Astrocyte (in vitro differentiated cells and primary cell): Measurements from ENCODE around the gene MBD5. TPM values are rescaled to one million over a fixed set of nuclear protein-coding genes. Genes with fewer than 3 reads are reported as not detected.

Experiments used
- DNase-seq: peaks from one replicate; pipeline ENCODE4 v3.0.0-alpha.2; 2010; ENCODE audit warnings: low read depth
- FAIRE-seq: peaks from 2 replicates; lab custom pipeline; 2011; peaks lifted over from hg19 to GRCh38; lab: Jason Lieb, UNC
- H2AFZ ChIP-seq: 2 replicates; pipeline ENCODE4 v1.6.0; 2012; ENCODE audit warnings: low read depth, low read length, inconsistent platforms
- H3K27ac ChIP-seq: 2 replicates; pipeline ENCODE4 v1.5.1; 2011; ENCODE audit warnings: low read depth, low read length, inconsistent platforms
- H3K27me3 ChIP-seq: 2 replicates; pipeline ENCODE4 v1.6.0; 2011; ENCODE audit warnings: low read length, inconsistent platforms; ENCODE audit not compliant: insufficient read depth
- H3K36me3 ChIP-seq: 2 replicates; pipeline ENCODE4 v1.5.1; 2011; ENCODE audit warnings: low read length, inconsistent platforms; ENCODE audit not compliant: insufficient read depth
- H3K4me1 ChIP-seq: 2 replicates; pipeline ENCODE4 v1.5.1; 2011; ENCODE audit warnings: low read length, inconsistent platforms; ENCODE audit not compliant: insufficient read depth
- H3K4me2 ChIP-seq: 2 replicates; pipeline ENCODE4 v1.6.0; 2012; ENCODE audit warnings: low read length, inconsistent platforms
- H3K4me3 ChIP-seq: 2 replicates; pipeline ENCODE4 v1.5.1; 2011; ENCODE audit warnings: low read depth, mild to moderate bottlenecking, low read length, inconsistent platforms; ENCODE audit not compliant: insufficient read depth
- H3K79me2 ChIP-seq: 2 replicates; pipeline ENCODE4 v1.6.0; 2012; ENCODE audit warnings: mild to moderate bottlenecking, low read length, inconsistent platforms; ENCODE audit not compliant: insufficient read depth
- H3K9ac ChIP-seq: 2 replicates; pipeline ENCODE4 v1.6.0; 2012; ENCODE audit warnings: mild to moderate bottlenecking, low read length, inconsistent platforms
- H3K9me3 ChIP-seq: 2 replicates; pipeline ENCODE4 v1.5.1; 2012; ENCODE audit warnings: low read depth, mild to moderate bottlenecking, low read length, inconsistent platforms; ENCODE audit not compliant: insufficient read depth
- H4K20me1 ChIP-seq: 2 replicates; pipeline ENCODE4 v1.6.0; 2012; ENCODE audit warnings: low read length, inconsistent platforms; ENCODE audit not compliant: insufficient read depth
- H3K27ac Mint-ChIP-seq: one replicate; pipeline ENCODE4 v1.8.0; 2021; ENCODE audit warnings: mild to moderate bottlenecking, mixed read lengths; ENCODE audit not compliant: unreplicated experiment
- H3K27me3 Mint-ChIP-seq: one replicate; pipeline ENCODE4 v1.8.0; 2021; ENCODE audit warnings: low read depth, mixed read lengths; ENCODE audit not compliant: unreplicated experiment
- H3K36me3 Mint-ChIP-seq: one replicate; pipeline ENCODE4 v1.8.0; 2021; ENCODE audit warnings: low read depth, mixed read lengths; ENCODE audit not compliant: unreplicated experiment
- H3K4me1 Mint-ChIP-seq: one replicate; pipeline ENCODE4 v1.8.0; 2021; ENCODE audit warnings: low read depth, mixed read lengths; ENCODE audit not compliant: unreplicated experiment
- H3K4me3 Mint-ChIP-seq: one replicate; pipeline ENCODE4 v1.8.0; 2021; ENCODE audit warnings: mild to moderate bottlenecking, moderate library complexity, mixed read lengths; ENCODE audit not compliant: unreplicated experiment
- H3K9me3 Mint-ChIP-seq: one replicate; pipeline ENCODE4 v1.8.0; 2021; ENCODE audit warnings: mild to moderate bottlenecking, mixed read lengths; ENCODE audit not compliant: unreplicated experiment
- CTCF ChIP-seq: IDR thresholded peaks from 2 replicates; pipeline ENCODE4 v1.5.1; 2011; ENCODE audit warnings: low read depth, mild to moderate bottlenecking, inconsistent platforms, low read length, moderate library complexity; ENCODE audit not compliant: insufficient read depth
- EZH2 ChIP-seq: IDR thresholded peaks from 2 replicates; pipeline ENCODE4 v1.6.1; 2012; ENCODE audit warnings: mild to moderate bottlenecking, low read length, inconsistent platforms; ENCODE audit not compliant: insufficient read depth
- total RNA-seq: library from RNA; stranded (reverse); gene quantifications from 2 replicates; pipeline ENCODE4 v1.2.1, GENCODE V29; 2021

Gene MBD5
- total RNA-seq, 1 donor from 2014 or later: 53.6 TPM

- peaks cover 17% of the 10 kb centered on the region for H3K4me1 Mint-ChIP-seq
- Histone ChIP-seq H3K4me1 (no peaks in the 10 kb centered on the region), H3K36me3 (no peaks in the 10 kb centered on the region), H3K27ac (no peak overlapping the region), H4K20me1 (peaks cover 23% of the 10 kb centered on the region), H3K4me3 (no peak overlapping the region), H3K27me3 (no peaks in the 10 kb centered on the region), H2AFZ (no peak overlapping the region), H3K79me2 (peaks cover 6% of the 10 kb centered on the region), H3K4me2 (no peak overlapping the region), H3K9ac (no peak overlapping the region), H3K9me3 (no peaks in the 10 kb centered on the region)
- H3K27me3 Mint-ChIP-seq: no peaks in the 10 kb centered on the region
- no peaks in the 10 kb centered on the region for H3K9me3 Mint-ChIP-seq
- DNase-seq (no peak), FAIRE-seq (no peak)
- H3K4me3 Mint-ChIP-seq: no peak overlapping the region
- TF ChIP-seq CTCF: no peak
- H3K27ac Mint-ChIP-seq: no peak overlapping the region
- H3K36me3 Mint-ChIP-seq: peaks cover 9% of the 10 kb centered on the region
These were observed 23.4 kb downstream of the MBD5 start for GRCh38 chr2:148044322-148044721.

GRCh38 chr2:148046802-148047201, 25.9 kb downstream of the MBD5 start:
- no peaks in the 10 kb centered on the region for H3K36me3 Mint-ChIP-seq
- FAIRE-seq: no peak
- TF ChIP-seq EZH2 (no peak), CTCF (no peak)

GRCh38 chr2:148048475-148049221, 27.8 kb downstream of the MBD5 start:
- no peaks in the 10 kb centered on the region for H3K27me3 ChIP-seq
- H3K36me3 Mint-ChIP-seq: no peaks in the 10 kb centered on the region
- H3K4me3 ChIP-seq: no peak overlapping the region
- no peak for TF ChIP-seq CTCF
- H2AFZ ChIP-seq: no peak overlapping the region
- no peaks in the 10 kb centered on the region for H3K4me1 ChIP-seq
- no peak overlapping the region for H3K4me3 Mint-ChIP-seq
- no peak overlapping the region for H3K9ac ChIP-seq
- DNase-seq (peak; percentile 74), FAIRE-seq (no peak)
- no peaks in the 10 kb centered on the region for H3K36me3 ChIP-seq
- no peaks in the 10 kb centered on the region for H3K27me3 Mint-ChIP-seq
- H3K4me1 Mint-ChIP-seq: peaks cover 21% of the 10 kb centered on the region
- peak overlapping the region; percentile 7 for H3K27ac Mint-ChIP-seq
- peaks cover 10% of the 10 kb centered on the region for H3K79me2 ChIP-seq
- H3K9me3 ChIP-seq: no peaks in the 10 kb centered on the region
- no peak overlapping the region for H3K4me2 ChIP-seq
- H4K20me1 ChIP-seq: peaks cover 16% of the 10 kb centered on the region
- no peak overlapping the region for H3K27ac ChIP-seq
- H3K9me3 Mint-ChIP-seq: no peaks in the 10 kb centered on the region

More at GRCh38 chr2:148046802-148047201, 25.9 kb downstream of the MBD5 start:
- no peaks in the 10 kb centered on the region for H3K4me1 ChIP-seq
- Mint-ChIP-seq H3K9me3 (no peaks in the 10 kb centered on the region), H3K4me1 (peaks cover 21% of the 10 kb centered on the region), H3K27ac (no peak overlapping the region), H3K27me3 (no peaks in the 10 kb centered on the region), H3K4me3 (no peak overlapping the region)
- peaks cover 10% of the 10 kb centered on the region for H3K79me2 ChIP-seq
- H3K9ac ChIP-seq: no peak overlapping the region
- H2AFZ ChIP-seq: no peak overlapping the region
- H3K27me3 ChIP-seq: no peaks in the 10 kb centered on the region
- no peak overlapping the region for H3K4me3 ChIP-seq
- H3K27ac ChIP-seq: no peak overlapping the region
- no peaks in the 10 kb centered on the region for H3K36me3 ChIP-seq
- H3K4me2 ChIP-seq: no peak overlapping the region
- DNase-seq: no peak
- peaks cover 14% of the 10 kb centered on the region for H4K20me1 ChIP-seq
- no peaks in the 10 kb centered on the region for H3K9me3 ChIP-seq
